Smooth muscle cell (in vitro differentiated cells): ENCODE results near the gene SYK. TPM values are rescaled to one million over a fixed set of nuclear protein-coding genes. Genes with fewer than 3 reads are reported as not detected.

ENCODE experiments used
- DNase-seq: peaks from one replicate; lab custom pipeline; 2025; ENCODE audit not compliant: unreplicated experiment; lab: John Stamatoyannopoulos, UW
- H2AFZ ChIP-seq: fragments of 200-600 bp; sonication (generic); 2 replicates; pipeline ENCODE4 v1.6.0; 2016; ENCODE audit warnings: antibody characterized with exemption, low read depth, mild to moderate bottlenecking
- H3F3A ChIP-seq: fragments of 200-600 bp; sonication (generic); 2 replicates; pipeline ENCODE4 v1.6.0; 2017; ENCODE audit warnings: antibody characterized with exemption, low read depth
- H3K27ac ChIP-seq: fragments of 200-600 bp; sonication (generic); 2 replicates; pipeline ENCODE4 v1.5.1; 2016; ENCODE audit warnings: low read depth, mild to moderate bottlenecking
- H3K27me3 ChIP-seq: fragments of 200-600 bp; sonication (generic); 2 replicates; pipeline ENCODE4 v1.6.1; 2016; ENCODE audit warnings: low read depth, mild to moderate bottlenecking
- H3K36me3 ChIP-seq: fragments of 200-600 bp; sonication (generic); 2 replicates; pipeline ENCODE4 v1.5.1; 2016; ENCODE audit warnings: low read depth
- H3K4me1 ChIP-seq: fragments of 200-600 bp; sonication (generic); 2 replicates; pipeline ENCODE4 v1.5.1; 2016; ENCODE audit warnings: low read depth
- H3K4me2 ChIP-seq: fragments of 200-600 bp; sonication (generic); 2 replicates; pipeline ENCODE4 v1.6.0; 2016; ENCODE audit warnings: mild to moderate bottlenecking
- H3K4me3 ChIP-seq: fragments of 200-600 bp; sonication (generic); 2 replicates; pipeline ENCODE4 v1.5.1; 2016; ENCODE audit warnings: mild to moderate bottlenecking
- H3K79me2 ChIP-seq: fragments of 200-600 bp; sonication (generic); 2 replicates; pipeline ENCODE4 v1.6.0; 2016; ENCODE audit warnings: low read depth, mild to moderate bottlenecking
- H3K9ac ChIP-seq: fragments of 200-600 bp; sonication (generic); 2 replicates; pipeline ENCODE4 v1.6.0; 2016; ENCODE audit warnings: low read depth
- H3K9me3 ChIP-seq: fragments of 200-600 bp; sonication (generic); replicated peaks from 2 replicates; pipeline ENCODE4 v1.5.1; 2016; ENCODE audit warnings: low read depth
- H4K20me1 ChIP-seq: fragments of 200-600 bp; sonication (generic); 2 replicates; pipeline ENCODE4 v1.6.0; 2016; ENCODE audit warnings: low read depth
- WGBS: methylation state at CpG from one replicate; pipeline ENCODE4 v1.1.7; 2016; ENCODE audit warnings: low lambda C conversion rate; 5-methylcytosine and 5-hydroxymethylcytosine counted together
- polyA plus RNA-seq: library from polyadenylated mRNA; unstranded; fragments of >200 nt; fragmentation: Nextera tagmentation; extraction: Ambion mirVana; gene quantifications from 2 replicates; pipeline ENCODE4 v1.2.1, GENCODE V29; 2016
- total RNA-seq: library from RNA; depleted of rRNA; stranded (reverse); fragments of >200 nt; gene quantifications from 2 replicates; pipeline ENCODE4 v1.2.3, GENCODE V29; 2014
- TF ChIP-seq, protein P1 (sequence below): fragments of 200-600 bp; sonication (generic); IDR thresholded peaks from 2 replicates; pipeline ENCODE4 v1.5.1; 2017; ENCODE audit warnings: borderline replicate concordance, mild to moderate bottlenecking, antibody characterized with exemption; ENCODE audit not compliant: insufficient read depth, poor library complexity, severe bottlenecking

SYK gene
- total and polyA plus RNA-seq, 2 experiments from 2014 or later: 0.09 TPM; not detected in 1

DNA sequence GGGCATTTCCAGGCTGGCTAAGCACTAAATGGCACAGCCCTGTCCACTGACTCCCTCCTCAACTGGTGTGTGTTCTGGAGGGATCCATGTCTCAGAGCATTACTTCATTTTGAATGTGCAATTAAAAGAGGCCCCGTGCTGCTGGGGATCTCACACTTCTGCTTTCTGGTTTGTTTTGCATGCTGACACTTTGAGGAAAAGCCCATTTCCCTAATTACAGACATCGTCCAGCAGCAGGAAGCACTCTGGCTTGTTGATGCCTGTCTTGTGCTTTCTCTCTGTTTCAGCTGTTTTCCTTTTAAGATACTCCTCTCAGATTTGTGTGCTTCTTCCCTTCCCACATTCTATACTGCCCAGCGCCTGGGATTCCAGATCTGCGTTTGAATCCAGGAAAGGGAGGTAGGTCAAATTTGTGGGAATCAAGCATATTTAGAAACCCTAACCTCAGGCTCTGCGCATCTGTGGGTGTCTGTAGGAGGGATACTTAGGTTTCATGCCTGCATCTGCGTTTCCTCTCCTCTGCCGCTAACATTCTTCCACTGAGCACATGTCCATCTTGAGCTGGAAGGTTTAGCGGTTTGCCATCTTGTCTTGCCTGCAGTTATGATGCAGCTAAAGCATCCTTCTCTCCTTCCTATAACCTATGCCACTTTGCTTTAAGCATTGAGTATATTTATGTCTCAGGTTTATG lies 25.7 kb downstream of the SYK start:
- H4K20me1 ChIP-seq: no peaks in the 10 kb centered on the region
- no peak overlapping the region for H3K27ac ChIP-seq
- H3K4me2 ChIP-seq: no peak overlapping the region
- H3K9me3 ChIP-seq: no peaks in the 10 kb centered on the region
- no peak overlapping the region for H2AFZ ChIP-seq
- H3K27me3 ChIP-seq: no peaks in the 10 kb centered on the region
- DNase-seq: no peak
- 80% methylated on average over 8 of the region's 8 CpGs for WGBS
- TF ChIP-seq, protein P1, sequence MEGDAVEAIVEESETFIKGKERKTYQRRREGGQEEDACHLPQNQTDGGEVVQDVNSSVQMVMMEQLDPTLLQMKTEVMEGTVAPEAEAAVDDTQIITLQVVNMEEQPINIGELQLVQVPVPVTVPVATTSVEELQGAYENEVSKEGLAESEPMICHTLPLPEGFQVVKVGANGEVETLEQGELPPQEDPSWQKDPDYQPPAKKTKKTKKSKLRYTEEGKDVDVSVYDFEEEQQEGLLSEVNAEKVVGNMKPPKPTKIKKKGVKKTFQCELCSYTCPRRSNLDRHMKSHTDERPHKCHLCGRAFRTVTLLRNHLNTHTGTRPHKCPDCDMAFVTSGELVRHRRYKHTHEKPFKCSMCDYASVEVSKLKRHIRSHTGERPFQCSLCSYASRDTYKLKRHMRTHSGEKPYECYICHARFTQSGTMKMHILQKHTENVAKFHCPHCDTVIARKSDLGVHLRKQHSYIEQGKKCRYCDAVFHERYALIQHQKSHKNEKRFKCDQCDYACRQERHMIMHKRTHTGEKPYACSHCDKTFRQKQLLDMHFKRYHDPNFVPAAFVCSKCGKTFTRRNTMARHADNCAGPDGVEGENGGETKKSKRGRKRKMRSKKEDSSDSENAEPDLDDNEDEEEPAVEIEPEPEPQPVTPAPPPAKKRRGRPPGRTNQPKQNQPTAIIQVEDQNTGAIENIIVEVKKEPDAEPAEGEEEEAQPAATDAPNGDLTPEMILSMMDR: no peak
- no peaks in the 10 kb centered on the region for H3K36me3 ChIP-seq
- H3K79me2 ChIP-seq: no peaks in the 10 kb centered on the region
- H3F3A ChIP-seq: no peaks in the 10 kb centered on the region
- no peak overlapping the region for H3K9ac ChIP-seq
- H3K4me3 ChIP-seq: no peak overlapping the region
- no peaks in the 10 kb centered on the region for H3K4me1 ChIP-seq

DNA sequence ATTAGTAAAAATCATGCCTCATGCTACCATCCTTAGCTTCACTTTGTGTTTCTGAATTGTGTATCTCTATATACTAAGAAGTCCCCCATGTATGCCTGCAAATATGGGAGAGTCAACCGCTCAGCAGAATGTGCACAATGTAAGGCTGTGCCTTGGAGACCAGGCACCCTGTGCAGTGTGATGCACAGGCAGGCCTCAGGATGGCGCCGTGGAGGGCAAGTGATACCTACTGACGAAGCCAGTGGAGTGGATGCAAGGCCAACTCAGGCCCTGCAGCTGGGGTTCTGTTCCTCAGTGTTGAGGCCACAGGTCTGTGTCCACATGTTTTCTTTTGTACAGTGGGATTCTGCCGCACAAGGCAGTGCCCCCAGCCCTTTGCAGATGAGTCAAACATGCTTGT lies 28.4 kb downstream of the SYK start:
- no peak overlapping the region for H3K4me2 ChIP-seq
- no peaks in the 10 kb centered on the region for H3K9me3 ChIP-seq
- H3K27ac ChIP-seq: no peak overlapping the region
- no peaks in the 10 kb centered on the region for H3K79me2 ChIP-seq
- no peaks in the 10 kb centered on the region for H3K36me3 ChIP-seq
- H3K27me3 ChIP-seq: no peaks in the 10 kb centered on the region
- H3F3A ChIP-seq: no peaks in the 10 kb centered on the region
- H3K9ac ChIP-seq: no peak overlapping the region
- TF ChIP-seq, protein P1: no peak
- H3K4me3 ChIP-seq: no peak overlapping the region
- no peaks in the 10 kb centered on the region for H4K20me1 ChIP-seq
- H3K4me1 ChIP-seq: no peaks in the 10 kb centered on the region
- DNase-seq: no peak
- WGBS: 93% methylated on average over 5 of the region's 5 CpGs
- H2AFZ ChIP-seq: no peak overlapping the region

DNA sequence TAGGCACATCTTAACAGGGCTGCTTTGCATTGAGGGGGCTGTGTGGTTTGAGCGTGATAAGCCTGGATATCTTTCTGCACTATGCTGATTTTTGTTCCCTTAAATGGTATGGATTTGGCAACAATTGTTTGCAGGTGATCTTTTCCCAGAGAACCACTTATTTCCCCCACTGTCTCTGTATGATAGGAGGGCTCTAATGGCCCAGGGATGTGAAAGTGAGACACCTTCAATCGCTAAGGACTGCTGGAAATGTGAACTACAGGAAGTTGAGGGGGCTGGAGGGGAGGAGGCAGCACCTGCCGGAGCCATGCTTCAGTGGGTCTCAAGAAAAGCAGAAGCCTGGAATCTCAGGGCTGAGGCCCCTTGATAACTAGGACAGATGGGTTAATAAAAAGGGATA lies 29.4 kb downstream of the SYK start:
- Histone ChIP-seq H3K9me3 (no peaks in the 10 kb centered on the region), H3K79me2 (no peaks in the 10 kb centered on the region), H3K9ac (no peak overlapping the region), H3K4me2 (no peak overlapping the region), H4K20me1 (no peaks in the 10 kb centered on the region), H3K27me3 (no peaks in the 10 kb centered on the region), H3K4me1 (no peaks in the 10 kb centered on the region), H2AFZ (no peak overlapping the region), H3K27ac (no peak overlapping the region), H3F3A (no peaks in the 10 kb centered on the region), H3K4me3 (no peak overlapping the region), H3K36me3 (no peaks in the 10 kb centered on the region)
- WGBS: 89% methylated on average over 3 of the region's 3 CpGs
- no peak for DNase-seq
- TF ChIP-seq, protein P1: no peak

DNA sequence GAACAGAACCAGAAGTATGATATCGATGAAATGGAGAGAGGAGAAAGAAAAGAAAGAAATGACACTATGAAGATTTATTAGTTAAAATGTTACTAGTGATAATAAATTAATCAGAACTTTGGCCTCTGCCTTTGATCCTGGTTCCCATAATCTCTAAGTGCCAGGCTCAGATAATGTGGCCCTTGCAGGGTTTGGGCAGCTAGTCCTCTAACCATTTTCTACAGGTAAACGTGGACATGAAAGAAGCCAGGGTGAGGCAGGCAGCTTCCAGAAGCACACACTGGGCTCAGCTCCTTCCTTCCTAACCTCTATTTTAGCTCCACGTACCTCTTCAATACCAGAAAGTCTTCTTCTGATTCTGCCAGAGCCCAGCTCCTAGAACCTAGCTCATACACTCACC lies 30.6 kb downstream of the SYK start:
- H2AFZ ChIP-seq: no peak overlapping the region
- H3K79me2 ChIP-seq: no peaks in the 10 kb centered on the region
- no peak overlapping the region for H3K4me3 ChIP-seq
- no peaks in the 10 kb centered on the region for H3F3A ChIP-seq
- no peak overlapping the region for H3K9ac ChIP-seq
- H3K4me1 ChIP-seq: no peaks in the 10 kb centered on the region
- H3K36me3 ChIP-seq: no peaks in the 10 kb centered on the region
- H4K20me1 ChIP-seq: no peaks in the 10 kb centered on the region
- no peak overlapping the region for H3K4me2 ChIP-seq
- TF ChIP-seq, protein P1: no peak
- H3K9me3 ChIP-seq: no peaks in the 10 kb centered on the region
- H3K27me3 ChIP-seq: no peaks in the 10 kb centered on the region
- no peak overlapping the region for H3K27ac ChIP-seq
- WGBS: 88% methylated on average over 3 of the region's 3 CpGs
- no peak for DNase-seq
